Smooth muscle cell (in vitro differentiated cells): Measurements from ENCODE around the gene CHD5. TPM values are rescaled to one million over a fixed set of nuclear protein-coding genes. Genes with fewer than 3 reads are reported as not detected.

Experiments
- DNase-seq: peaks from one replicate; lab custom pipeline; 2025; ENCODE audit not compliant: unreplicated experiment; lab: John Stamatoyannopoulos, UW
- H2AFZ ChIP-seq: fragments of 200-600 bp; sonication (generic); 2 replicates; pipeline ENCODE4 v1.6.0; 2016; ENCODE audit warnings: antibody characterized with exemption, low read depth, mild to moderate bottlenecking
- H3F3A ChIP-seq: fragments of 200-600 bp; sonication (generic); 2 replicates; pipeline ENCODE4 v1.6.0; 2017; ENCODE audit warnings: antibody characterized with exemption, low read depth
- H3K27ac ChIP-seq: fragments of 200-600 bp; sonication (generic); 2 replicates; pipeline ENCODE4 v1.5.1; 2016; ENCODE audit warnings: low read depth, mild to moderate bottlenecking
- H3K27me3 ChIP-seq: fragments of 200-600 bp; sonication (generic); 2 replicates; pipeline ENCODE4 v1.6.1; 2016; ENCODE audit warnings: low read depth, mild to moderate bottlenecking
- H3K36me3 ChIP-seq: fragments of 200-600 bp; sonication (generic); 2 replicates; pipeline ENCODE4 v1.5.1; 2016; ENCODE audit warnings: low read depth
- H3K4me1 ChIP-seq: fragments of 200-600 bp; sonication (generic); 2 replicates; pipeline ENCODE4 v1.5.1; 2016; ENCODE audit warnings: low read depth
- H3K4me2 ChIP-seq: fragments of 200-600 bp; sonication (generic); 2 replicates; pipeline ENCODE4 v1.6.0; 2016; ENCODE audit warnings: mild to moderate bottlenecking
- H3K4me3 ChIP-seq: fragments of 200-600 bp; sonication (generic); 2 replicates; pipeline ENCODE4 v1.5.1; 2016; ENCODE audit warnings: mild to moderate bottlenecking
- H3K79me2 ChIP-seq: fragments of 200-600 bp; sonication (generic); 2 replicates; pipeline ENCODE4 v1.6.0; 2016; ENCODE audit warnings: low read depth, mild to moderate bottlenecking
- H3K9ac ChIP-seq: fragments of 200-600 bp; sonication (generic); 2 replicates; pipeline ENCODE4 v1.6.0; 2016; ENCODE audit warnings: low read depth
- H3K9me3 ChIP-seq: fragments of 200-600 bp; sonication (generic); replicated peaks from 2 replicates; pipeline ENCODE4 v1.5.1; 2016; ENCODE audit warnings: low read depth
- H4K20me1 ChIP-seq: fragments of 200-600 bp; sonication (generic); 2 replicates; pipeline ENCODE4 v1.6.0; 2016; ENCODE audit warnings: low read depth
- CTCF ChIP-seq: fragments of 200-600 bp; sonication (generic); IDR thresholded peaks from 2 replicates; pipeline ENCODE4 v1.5.1; 2017; ENCODE audit warnings: borderline replicate concordance, mild to moderate bottlenecking, antibody characterized with exemption; ENCODE audit not compliant: insufficient read depth, poor library complexity, severe bottlenecking
- WGBS: methylation state at CpG from one replicate; pipeline ENCODE4 v1.1.7; 2016; ENCODE audit warnings: low lambda C conversion rate; 5-methylcytosine and 5-hydroxymethylcytosine counted together
- polyA plus RNA-seq: library from polyadenylated mRNA; unstranded; fragments of >200 nt; fragmentation: Nextera tagmentation; extraction: Ambion mirVana; gene quantifications from 2 replicates; pipeline ENCODE4 v1.2.1, GENCODE V29; 2016
- total RNA-seq: library from RNA; depleted of rRNA; stranded (reverse); fragments of >200 nt; gene quantifications from 2 replicates; pipeline ENCODE4 v1.2.3, GENCODE V29; 2014

Gene CHD5
- total and polyA plus RNA-seq, 2 experiments from 2014 or later = 0.40 TPM; not detected in 1

GRCh38 chr1:6082430-6082971 lies 97.6 kb downstream of the CHD5 start:
- Histone ChIP-seq H3K9ac (no peak overlapping the region), H3K79me2 (no peaks in the 10 kb centered on the region), H3K9me3 (no peaks in the 10 kb centered on the region), H3K4me1 (no peaks in the 10 kb centered on the region), H2AFZ (no peak overlapping the region), H3K27ac (no peak overlapping the region), H3F3A (no peaks in the 10 kb centered on the region), H4K20me1 (no peaks in the 10 kb centered on the region), H3K36me3 (no peaks in the 10 kb centered on the region), H3K4me3 (no peak overlapping the region), H3K27me3 (no peaks in the 10 kb centered on the region), H3K4me2 (no peak overlapping the region)
- no peak for DNase-seq
- 84% methylated on average over 10 of the region's 10 CpGs for WGBS
- TF ChIP-seq CTCF = no peak

- DNase-seq = no peak
- no peak overlapping the region for H3K27ac ChIP-seq
- H3K4me1 ChIP-seq = no peaks in the 10 kb centered on the region
- no peak for TF ChIP-seq CTCF
- no peak overlapping the region for H3K4me3 ChIP-seq
- H3K79me2 ChIP-seq = no peaks in the 10 kb centered on the region
- no peaks in the 10 kb centered on the region for H4K20me1 ChIP-seq
- no peak overlapping the region for H3K9ac ChIP-seq
- WGBS = 92% methylated on average over 12 of the region's 12 CpGs
- H2AFZ ChIP-seq = no peak overlapping the region
- no peaks in the 10 kb centered on the region for H3K36me3 ChIP-seq
- no peaks in the 10 kb centered on the region for H3K9me3 ChIP-seq
- H3K4me2 ChIP-seq = no peak overlapping the region
- no peaks in the 10 kb centered on the region for H3K27me3 ChIP-seq
- H3F3A ChIP-seq = no peaks in the 10 kb centered on the region
These were observed 98.2 kb downstream of the CHD5 start for GRCh38 chr1:6081901-6082300.

DNA sequence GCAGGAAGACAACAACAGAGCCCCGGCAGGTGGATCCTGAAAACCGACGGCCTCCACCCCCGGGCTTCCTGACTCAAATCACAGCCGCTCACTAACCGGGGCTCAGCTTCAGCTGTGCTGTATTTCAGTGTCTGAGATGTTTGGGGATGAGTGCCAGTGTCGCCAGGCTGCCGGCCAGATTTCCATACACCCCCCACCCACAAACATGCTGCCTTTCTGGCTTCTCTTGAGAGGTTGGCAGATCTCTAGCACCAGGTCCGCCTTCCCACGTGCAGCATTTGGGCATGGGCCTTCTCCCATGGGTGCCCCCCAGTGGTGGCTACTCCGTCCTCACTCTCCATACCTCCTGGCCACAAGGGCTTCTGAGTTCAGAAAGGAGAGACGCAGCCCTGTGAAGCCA lies 99.7 kb downstream of the CHD5 start:
- H3K9ac ChIP-seq = no peak overlapping the region
- H3K4me3 ChIP-seq = no peak overlapping the region
- H2AFZ ChIP-seq = no peak overlapping the region
- H3K9me3 ChIP-seq = no peaks in the 10 kb centered on the region
- DNase-seq = no peak
- TF ChIP-seq CTCF = no peak
- no peak overlapping the region for H3K27ac ChIP-seq
- H3K4me1 ChIP-seq = no peaks in the 10 kb centered on the region
- no peaks in the 10 kb centered on the region for H3F3A ChIP-seq
- no peaks in the 10 kb centered on the region for H3K36me3 ChIP-seq
- WGBS = 80% methylated on average over 12 of the region's 12 CpGs
- no peaks in the 10 kb centered on the region for H3K79me2 ChIP-seq
- H4K20me1 ChIP-seq = no peaks in the 10 kb centered on the region
- H3K4me2 ChIP-seq = no peak overlapping the region
- no peaks in the 10 kb centered on the region for H3K27me3 ChIP-seq

GRCh38 chr1:6077919-6078318 lies 102.2 kb downstream of the CHD5 start:
- no peak for DNase-seq
- no peaks in the 10 kb centered on the region for H3K9me3 ChIP-seq
- WGBS = 96% methylated on average over 16 of the region's 16 CpGs

More at GRCh38 chr1:6077919-6078318, 102.2 kb downstream of the CHD5 start:
- Histone ChIP-seq H2AFZ (no peak overlapping the region), H3K9ac (no peak overlapping the region), H3F3A (no peaks in the 10 kb centered on the region), H3K79me2 (no peaks in the 10 kb centered on the region), H3K36me3 (no peaks in the 10 kb centered on the region), H3K27me3 (no peaks in the 10 kb centered on the region), H3K27ac (no peak overlapping the region), H4K20me1 (no peaks in the 10 kb centered on the region), H3K4me1 (no peaks in the 10 kb centered on the region), H3K4me2 (no peak overlapping the region), H3K4me3 (no peak overlapping the region)
- no peak for TF ChIP-seq CTCF
